K562 (cell line): ENCODE data around the gene SGCB. TPM values are rescaled to one million over a fixed set of nuclear protein-coding genes. Genes with fewer than 3 reads are reported as not detected.

ENCODE experiments used
- ATAC-seq: fragments of 200-7000 bp; cut with Tn5 transposase; 3 replicates; pipeline ENCODE4 v1.9.1; 2020; ENCODE audit warnings: moderate library complexity
- BruUV-seq: library from RNA; stranded (reverse); fragments of 400-500 nt; replicated peaks from 2 replicates; lab custom pipeline; 2021; lab: Mats Ljungman, UMichigan
- CTCF ChIA-PET: fragments of 300-600 bp; formaldehyde crosslinking; extraction: SDS; loops from one replicate; lab custom pipeline; 2021; ENCODE audit warnings: low intra/inter-chr PET ratio; lab: Yijun Ruan, JAX
- POLR2A ChIA-PET: fragments of 300-600, 350-650 bp; sonication (Branson Sonifier 250); formaldehyde crosslinking; extraction: SDS; loops from one replicate; lab custom pipeline; 2021; ENCODE audit warnings: antibody characterized with exemption, inconsistent platforms; lab: Yijun Ruan, JAX
- DNase-seq, 4 experiments: peaks; one replicate each; pipeline versions ENCODE4 v3.0.0 to v3.0.0-alpha.2; 2011 to 2018; ENCODE audit warnings: low spot score in 3 of 4, mixed read lengths in 3 of 4; ENCODE audit errors: extremely low read depth in 1 of 4
- FAIRE-seq: peaks from 2 replicates; lab custom pipeline; 2011; peaks lifted over from hg19 to GRCh38; lab: Jason Lieb, UNC
- H2AFZ ChIP-seq: 2 replicates; pipeline ENCODE4 v1.6.0; 2011; ENCODE audit warnings: low read depth, low read length, control low read depth, inconsistent platforms
- H3K27ac ChIP-seq: fragments of 200-600 bp; 3 replicates; pipeline ENCODE4 v1.8.0; 2011; ENCODE audit warnings: low read depth, mild to moderate bottlenecking, control low read depth, inconsistent platforms, low read length, moderate library complexity, mixed read lengths; ENCODE audit errors: extremely low read depth
- H3K27me3 ChIP-seq, 2 experiments: fragments of 300-600 bp in 1 of 2; 2 replicates in 1 of 2; 3 replicates in 1 of 2; pipeline versions ENCODE4 v1.6.0 to v1.8.0; 2011; ENCODE audit warnings: inconsistent platforms in 2 of 2, low read length in 2 of 2, mild to moderate bottlenecking in 1 of 2, mixed read lengths in 1 of 2, moderate library complexity in 1 of 2; ENCODE audit not compliant: control insufficient read depth in 2 of 2, insufficient read depth in 2 of 2
- H3K36me3 ChIP-seq: fragments of 300-600 bp; 3 replicates; pipeline ENCODE4 v1.8.0; 2011; ENCODE audit warnings: mild to moderate bottlenecking, low read length, inconsistent platforms; ENCODE audit not compliant: control insufficient read depth, insufficient read depth
- H3K4me1 ChIP-seq, 2 experiments: fragments of 200-600 bp in 1 of 2; replicated peaks in 1 of 2; 2 replicates in 1 of 2; 3 replicates in 1 of 2; pipeline versions ENCODE4 v1.5.1 to v1.8.0; 2011; ENCODE audit warnings: inconsistent platforms in 2 of 2, low read length in 2 of 2, mild to moderate bottlenecking in 1 of 2, mixed read lengths in 1 of 2, moderate library complexity in 1 of 2; ENCODE audit not compliant: control insufficient read depth in 2 of 2, insufficient read depth in 2 of 2
- H3K4me2 ChIP-seq: 2 replicates; pipeline ENCODE4 v1.6.1; 2011; ENCODE audit warnings: low read length, control low read depth, inconsistent platforms, mixed read lengths; ENCODE audit not compliant: insufficient read depth
- H3K4me3 ChIP-seq: fragments of 200-600 bp; sonication (generic), shearing (Covaris generic); 2 replicates; pipeline ENCODE4 v1.5.1; 2016; ENCODE audit warnings: control low read depth, inconsistent platforms
- H3K79me2 ChIP-seq: fragments of 200-600 bp; 3 replicates; pipeline ENCODE4 v1.8.0; 2011; ENCODE audit warnings: low read length, inconsistent platforms; ENCODE audit not compliant: control insufficient read depth, insufficient read depth
- H3K9ac ChIP-seq, 2 experiments: 2 replicates each; pipeline versions ENCODE4 v1.6.0 to v1.6.1; 2011; ENCODE audit warnings: low read depth in 2 of 2, low read length in 2 of 2, control low read depth in 1 of 2, inconsistent platforms in 1 of 2, mild to moderate bottlenecking in 1 of 2, mixed read lengths in 1 of 2; ENCODE audit not compliant: insufficient read depth in 1 of 2
- H3K9me1 ChIP-seq: one replicate; pipeline ENCODE4 v1.6.0; 2011; ENCODE audit warnings: inconsistent platforms, mild to moderate bottlenecking, low read length, moderate library complexity; ENCODE audit not compliant: control insufficient read depth, insufficient read depth
- H3K9me3 ChIP-seq: replicated peaks from 2 replicates; pipeline ENCODE4 v1.5.1; 2011; ENCODE audit warnings: low read depth, low read length, inconsistent platforms; ENCODE audit not compliant: control insufficient read depth, insufficient read depth
- H4K20me1 ChIP-seq: replicated peaks from 2 replicates; pipeline ENCODE4 v1.6.1; 2011; ENCODE audit warnings: low read length, inconsistent platforms, mixed read lengths; ENCODE audit not compliant: control insufficient read depth, insufficient read depth
- CTCFL ChIP-seq: IDR thresholded peaks from 2 replicates; pipeline ENCODE4 v1.6.1; 2011; ENCODE audit warnings: borderline replicate concordance, low read depth, mild to moderate bottlenecking, moderate library complexity, low read length; ENCODE audit not compliant: insufficient read depth, poor library complexity, severe bottlenecking
- FOXP1 ChIP-seq: sonication (generic); formaldehyde crosslinking; IDR thresholded peaks from 2 replicates; pipeline ENCODE4 v1.8.0; 2022; ENCODE audit warnings: mild to moderate bottlenecking, missing genetic modification reagents
- GABPB1 ChIP-seq: sonication (generic); formaldehyde crosslinking; IDR thresholded peaks from 2 replicates; pipeline ENCODE4 v1.8.0; 2022; ENCODE audit warnings: mild to moderate bottlenecking, missing genetic modification reagents
- JUN ChIP-seq, 2 experiments: sonication (generic) in 1 of 2; formaldehyde crosslinking in 1 of 2; IDR thresholded peaks; 2 replicates each; pipeline versions ENCODE4 v1.6.1 to v1.8.0; 2012 to 2022; ENCODE audit warnings: borderline replicate concordance in 2 of 2, mild to moderate bottlenecking in 2 of 2, improper control_type of control experiment in 1 of 2, low read depth in 1 of 2, low read length in 1 of 2, missing genetic modification reagents in 1 of 2
- KLF6 ChIP-seq: fragments of 250-450 bp; sonication (Bioruptor Pico); IDR thresholded peaks from 2 replicates; pipeline ENCODE4 v1.4.0; 2020; ENCODE audit warnings: mild to moderate bottlenecking, moderate library complexity, borderline replicate concordance
- TBL1XR1 ChIP-seq, 2 experiments: IDR thresholded peaks; 2 replicates each; pipeline ENCODE4 v1.6.1; 2012; ENCODE audit warnings: improper control_type of control experiment in 2 of 2, low read length in 2 of 2, mild to moderate bottlenecking in 1 of 2
- ZBTB43 ChIP-seq: sonication (generic); formaldehyde crosslinking; IDR thresholded peaks from 2 replicates; pipeline ENCODE4 v1.8.0; 2023; ENCODE audit warnings: mild to moderate bottlenecking, missing genetic modification reagents
- ZNF184 ChIP-seq: sonication (generic); formaldehyde crosslinking; IDR thresholded peaks from 2 replicates; pipeline ENCODE4 v1.5.0; 2020; ENCODE audit warnings: missing genetic modification reagents
- ZNF318 ChIP-seq, 2 experiments: fragments of 450-650 bp; IDR thresholded peaks; 2 replicates each; pipeline ENCODE4 v1.6.1; 2016; ENCODE audit warnings: mild to moderate bottlenecking in 2 of 2, borderline replicate concordance in 1 of 2, low read depth in 1 of 2, moderate library complexity in 1 of 2
- WGBS: fragments of 100-300 bp; shearing (Covaris generic); methylation state at CpG from one replicate; pipeline ENCODE4 v1.1.6; 2016; ENCODE audit warnings: low coverage, mixed read lengths; ENCODE audit not compliant: insufficient coverage; ENCODE audit errors: missing lambda C conversion rate; 5-methylcytosine and 5-hydroxymethylcytosine counted together
- in situ Hi-C: fragments of 300-500 bp; cut with MboI; formaldehyde crosslinking; loops from 4 replicates; pipeline ENCODE4 v1.15.0; 2018; ENCODE audit warnings: inconsistent platforms, mixed read lengths
- intact Hi-C: fragments of 100-400 bp; cut with micrococcal nuclease; formaldehyde crosslinking; loops from 2 replicates; pipeline ENCODE4 v1.14.2; 2022
- polyA plus RNA-seq, 8 experiments: library from polyadenylated mRNA; depleted of rRNA in 4 of 8; stranded (reverse) in 5 of 8; unstranded in 3 of 8; fragments of >200 nt; fragmentation: Nextera tagmentation in 2 of 8; fragmentation: Illumina TruSeq in 1 of 8; extraction: Ambion mirVana in 2 of 8; extraction: Trizol in 1 of 8; gene quantifications; 2 replicates each; pipeline versions ENCODE4 v1.2.1 to v1.2.3, GENCODE V29; 2011 to 2014; ENCODE audit warnings: inconsistent platforms in 1 of 8, missing spikeins in 1 of 8
- total RNA-seq, 7 experiments: library from RNA; depleted of rRNA in 6 of 7; stranded (reverse); fragments of >200 nt in 6 of 7; fragmentation: Illumina TruSeq in 2 of 7; extraction: Trizol in 2 of 7; gene quantifications; 2 replicates each; pipeline versions ENCODE4 v1.2.1 to v1.2.3, GENCODE V29; 2011 to 2021; ENCODE audit warnings: low replicate concordance in 1 of 7

SGCB gene
- total and polyA plus RNA-seq, 9 of the 15 experiments (the other 6 are each of a cell fraction or from before 2014, with no cell fraction given) = 0.01 to 0.20 (median 0.07) TPM; not detected in 3

- FAIRE-seq (no peak), ATAC-seq (no peak), DNase-seq (no peak)
- in situ Hi-C loops (no loop called here), intact Hi-C loops (no loop called here)
- Histone ChIP-seq H4K20me1 (no peaks in the 10 kb centered on the region), H3K9me3 (no peaks in the 10 kb centered on the region), H3K79me2 (no peaks in the 10 kb centered on the region), H3K4me2 (no peak overlapping the region), H3K4me3 (no peak overlapping the region), H3K36me3 (no peaks in the 10 kb centered on the region), H3K27me3 (no peaks in the 10 kb centered on the region), H3K27ac (no peak overlapping the region), H3K9me1 (no peaks in the 10 kb centered on the region), H2AFZ (no peak overlapping the region), H3K9ac (no peak overlapping the region), H3K4me1 (no peaks in the 10 kb centered on the region)
- WGBS = 0% methylated on average over 1 of the region's 1 CpG
- ChIA-PET CTCF (no interaction called here), POLR2A (no interaction called here)
- no TSS peak for BruUV-seq
- TF ChIP-seq JUN (IDR thresholded peaks at IDR 0.05; ENCODE audit: borderline replicate concordance, low read depth, low read length) = no peak
- TF ChIP-seq JUN (CRISPR knock-in tag; IDR thresholded peaks at IDR 0.05; ENCODE audit: borderline replicate concordance) = no peak
- no peak for TF ChIP-seq CTCFL
- no peak for TF ChIP-seq FOXP1 (CRISPR knock-in tag)
- TF ChIP-seq ZNF184 (CRISPR knock-in tag) = no peak
- no peak for TF ChIP-seq ZNF318 (IDR thresholded peaks at IDR 0.05; ENCODE audit: borderline replicate concordance in 1 of 2, low read depth in 1 of 2)
- no peak for TF ChIP-seq TBL1XR1 (IDR thresholded peaks at IDR 0.05; ENCODE audit: low read length in 2 of 2)
- TF ChIP-seq ZBTB43 (CRISPR knock-in tag) = no peak
- no peak for TF ChIP-seq GABPB1 (CRISPR knock-in tag)
- no peak for TF ChIP-seq KLF6 (CRISPR knock-in tag)
These were observed 20.2 kb upstream of the SGCB start for GRCh38 chr4:52058275-52058674.
